Tibial nerve (tissue), 4 donors: Measurements from ENCODE around the gene DNAH6. TPM values are rescaled to one million over a fixed set of nuclear protein-coding genes. Genes with fewer than 3 reads are reported as not detected.
"Not testable (repeated sequence)": the region's sequence is repeated elsewhere in the genome, so short reads cannot be mapped to it uniquely, and the experiment has no call there.

Source experiments
- DNase-seq, 2 donors: peaks; one replicate each; pipeline ENCODE4 v3.0.0-alpha.2; 2019; ENCODE audit warnings: low spot score in 2 of 2
- H3K27ac ChIP-seq, 4 donors: fragments of 200-600 bp; sonication (generic) in 3 of 4; one replicate each; pipeline ENCODE4 v1.5.1; 2017 to 2019; ENCODE audit warnings: mild to moderate bottlenecking in 1 of 4
- H3K27me3 ChIP-seq, 2 donors: fragments of 200-600 bp; sonication (generic) in 1 of 2; one replicate each; pipeline versions ENCODE4 v1.5.1 to v1.6.0; 2017 to 2019
- H3K36me3 ChIP-seq, 3 donors: fragments of 200-600 bp; sonication (generic); one replicate each; pipeline ENCODE4 v1.5.1; 2018 to 2019
- H3K4me1 ChIP-seq, 4 donors: fragments of 200-600 bp; sonication (generic) in 3 of 4; one replicate each; pipeline ENCODE4 v1.5.1; 2017 to 2019
- H3K4me3 ChIP-seq, 4 donors: fragments of 200-600 bp; sonication (generic) in 3 of 4; one replicate each; pipeline ENCODE4 v1.5.1; 2017 to 2019; ENCODE audit warnings: mild to moderate bottlenecking in 1 of 4, moderate library complexity in 1 of 4
- H3K9me3 ChIP-seq, 4 donors: fragments of 200-600 bp; sonication (generic) in 3 of 4; one replicate each; pipeline ENCODE4 v1.5.1; 2017 to 2019
- CTCF ChIP-seq, 5 experiments: fragments of 200-600 bp in 3 of 5; fragments of 450-650 bp in 2 of 5; sonication (generic) in 3 of 5; IDR thresholded peaks; one replicate each; pipeline ENCODE4 v1.5.1; 2016 to 2019; ENCODE audit warnings: antibody characterized with exemption in 5 of 5, mild to moderate bottlenecking in 3 of 5, moderate library complexity in 2 of 5
- EP300 ChIP-seq, 2 donors: sonication (generic); formaldehyde crosslinking; IDR thresholded peaks; one replicate each; pipeline ENCODE4 v1.6.1; 2017; ENCODE audit warnings: antibody characterized with exemption in 2 of 2, mild to moderate bottlenecking in 1 of 2
- POLR2A ChIP-seq, 2 donors: fragments of 450-650 bp; IDR thresholded peaks; one replicate each; pipeline ENCODE4 v1.6.1; 2017; ENCODE audit warnings: antibody characterized with exemption in 2 of 2, mild to moderate bottlenecking in 2 of 2, moderate library complexity in 2 of 2
- WGBS, 2 donors: methylation state at CpG; one replicate each; pipeline ENCODE4 v1.1.5; 2018; 5-methylcytosine and 5-hydroxymethylcytosine counted together
- total RNA-seq, 4 donors: library from RNA; depleted of rRNA; stranded (reverse); fragments of >200 nt; gene quantifications; one replicate each; pipeline ENCODE4 v1.1.0, GENCODE V29; 2016

The DNAH6 gene
- total RNA-seq, 4 donors from 2014 or later: 2.2 to 5.9 (median 2.7) TPM

- no peak for DNase-seq
- H3K4me3 ChIP-seq: no peak overlapping the region
Observed at GRCh38 chr2:84545005-84545404, 28.7 kb downstream of the DNAH6 start.

GRCh38 chr2:84546551-84546950 lies 30.3 kb downstream of the DNAH6 start:
- TF ChIP-seq EP300 (IDR thresholded peaks at IDR 0.05): no peak
- TF ChIP-seq POLR2A (IDR thresholded peaks at IDR 0.05): no peak
- TF ChIP-seq CTCF (IDR thresholded peaks at IDR 0.05): no peak
- WGBS, 2 donors: 76 to 80% methylated on average over 2 of the region's 2 CpGs
- no peaks in the 10 kb centered on the region for H3K36me3 ChIP-seq

More at GRCh38 chr2:84545005-84545404, 28.7 kb downstream of the DNAH6 start:
- no peaks in the 10 kb centered on the region for H3K4me1 ChIP-seq
- H3K27ac ChIP-seq: no peak overlapping the region
- no peaks in the 10 kb centered on the region for H3K36me3 ChIP-seq
- H3K9me3 ChIP-seq: no peaks in the 10 kb centered on the region
- TF ChIP-seq CTCF (IDR thresholded peaks at IDR 0.05) (no peak), EP300 (IDR thresholded peaks at IDR 0.05) (no peak), POLR2A (IDR thresholded peaks at IDR 0.05) (no peak)
- H3K27me3 ChIP-seq: no peaks in the 10 kb centered on the region

GRCh38 chr2:84548303-84548702 lies 32.0 kb downstream of the DNAH6 start:
- no peaks in the 10 kb centered on the region for H3K4me1 ChIP-seq
- 72 to 88% methylated on average over 1 of the region's 1 CpG for WGBS, 2 donors
- TF ChIP-seq POLR2A (IDR thresholded peaks at IDR 0.05): no peak
- TF ChIP-seq CTCF (IDR thresholded peaks at IDR 0.05): no peak
- TF ChIP-seq EP300 (IDR thresholded peaks at IDR 0.05): no peak

More at GRCh38 chr2:84546551-84546950, 30.3 kb downstream of the DNAH6 start:
- no peaks in the 10 kb centered on the region for H3K9me3 ChIP-seq
- DNase-seq: no peak
- H3K4me3 ChIP-seq: no peak overlapping the region
- no peak overlapping the region for H3K27ac ChIP-seq
- no peaks in the 10 kb centered on the region for H3K4me1 ChIP-seq
- H3K27me3 ChIP-seq: no peaks in the 10 kb centered on the region

GRCh38 chr2:84550916-84551315 lies 34.6 kb downstream of the DNAH6 start:
- Histone ChIP-seq H3K4me1 (no peaks in the 10 kb centered on the region), H3K36me3 (no peaks in the 10 kb centered on the region), H3K27me3 (no peaks in the 10 kb centered on the region), H3K9me3 (no peaks in the 10 kb centered on the region), H3K27ac (no peak overlapping the region), H3K4me3 (no peak overlapping the region)
- DNase-seq: no peak
- TF ChIP-seq POLR2A (IDR thresholded peaks at IDR 0.05) (no peak), CTCF (IDR thresholded peaks at IDR 0.05) (no peak), EP300 (IDR thresholded peaks at IDR 0.05) (no peak)
- 56 to 61% methylated on average over 1 of the region's 1 CpG for WGBS, 2 donors

More at GRCh38 chr2:84548303-84548702, 32.0 kb downstream of the DNAH6 start:
- no peaks in the 10 kb centered on the region for H3K9me3 ChIP-seq
- H3K36me3 ChIP-seq: no peaks in the 10 kb centered on the region
- no peak overlapping the region for H3K4me3 ChIP-seq
- H3K27ac ChIP-seq: no peak overlapping the region
- no peaks in the 10 kb centered on the region for H3K27me3 ChIP-seq
- no peak for DNase-seq

- H3K9me3 ChIP-seq, H3K36me3 ChIP-seq, H3K4me1 ChIP-seq, H3K4me3 ChIP-seq, H3K27me3 ChIP-seq, DNase-seq, H3K27ac ChIP-seq: not testable (repeated sequence)
- 87 to 91% methylated on average over 6 of the region's 6 CpGs for WGBS, 2 donors
Observed at GRCh38 chr2:84551526-84551925, 35.2 kb downstream of the DNAH6 start.

GRCh38 chr2:84556190-84556589 lies 39.9 kb downstream of the DNAH6 start:
- WGBS, 2 donors: 89 to 92% methylated on average over 3 of the region's 3 CpGs
- no peak for DNase-seq
- H3K27ac ChIP-seq: no peak overlapping the region
- TF ChIP-seq CTCF (IDR thresholded peaks at IDR 0.05): no peak
- TF ChIP-seq EP300 (IDR thresholded peaks at IDR 0.05): no peak
- no peak for TF ChIP-seq POLR2A (IDR thresholded peaks at IDR 0.05)
- no peak overlapping the region for H3K4me3 ChIP-seq
- H3K36me3 ChIP-seq: peaks cover 0 to 11% (median 0%) of the 10 kb centered on the region in 3 donors
- H3K9me3 ChIP-seq: peaks cover 0 to 16% (median 0%) of the 10 kb centered on the region in 4 donors
- no peaks in the 10 kb centered on the region for H3K27me3 ChIP-seq
- H3K4me1 ChIP-seq: no peaks in the 10 kb centered on the region
